Endothelial cell of umbilical vein (primary cell): Measurements from ENCODE around the gene TGFA. TPM values are rescaled to one million over a fixed set of nuclear protein-coding genes. Genes with fewer than 3 reads are reported as not detected.

Experiments used
- BruUV-seq: library from RNA; stranded (reverse); fragments of 400-500 nt; replicated peaks from 2 replicates; lab custom pipeline; 2021; lab: Mats Ljungman, UMichigan
- CTCF ChIA-PET: fragments of 300-600, 350-600 bp; sonication (Branson Sonifier 250); formaldehyde crosslinking; loops from one replicate; lab custom pipeline; 2021; ENCODE audit warnings: antibody characterized with exemption, inconsistent platforms; lab: Charles Lee
- POLR2A ChIA-PET: fragments of 300-600, 350-600 bp; sonication (Branson Sonifier 250); formaldehyde crosslinking; loops from one replicate; lab custom pipeline; 2021; ENCODE audit warnings: antibody characterized with exemption, inconsistent platforms; lab: Charles Lee
- DNase-seq: peaks from one replicate; pipeline ENCODE4 v3.0.0-alpha.2; 2011; ENCODE audit warnings: low read depth, low spot score
- FAIRE-seq: peaks from 2 replicates; lab custom pipeline; 2011; peaks lifted over from hg19 to GRCh38; lab: Jason Lieb, UNC
- H2AFZ ChIP-seq: 2 replicates; pipeline ENCODE4 v1.6.0; 2012; ENCODE audit warnings: low read depth, low read length, control low read depth, inconsistent platforms
- H3K27ac ChIP-seq: 2 replicates; pipeline ENCODE4 v1.5.1; 2011; ENCODE audit warnings: low read depth, mild to moderate bottlenecking, control low read depth, low read length, moderate library complexity; ENCODE audit not compliant: insufficient read depth
- H3K27me3 ChIP-seq, 2 experiments: 2 replicates each; pipeline versions ENCODE4 v1.6.0 to v1.6.1; 2011; ENCODE audit warnings: low read length in 2 of 2, mixed read lengths in 1 of 2; ENCODE audit not compliant: control insufficient read depth in 2 of 2, insufficient read depth in 2 of 2
- H3K36me3 ChIP-seq, 2 experiments: 2 replicates in 1 of 2; 3 replicates in 1 of 2; pipeline ENCODE4 v1.5.1; 2011; ENCODE audit warnings: low read length in 2 of 2, mild to moderate bottlenecking in 1 of 2, moderate library complexity in 1 of 2; ENCODE audit not compliant: control insufficient read depth in 2 of 2, insufficient read depth in 2 of 2; ENCODE audit errors: extremely low read depth in 1 of 2
- H3K4me1 ChIP-seq: 3 replicates; pipeline ENCODE4 v1.5.1; 2011; ENCODE audit warnings: mild to moderate bottlenecking, low read length; ENCODE audit not compliant: control insufficient read depth, insufficient read depth; ENCODE audit errors: extremely low read depth
- H3K4me2 ChIP-seq: 2 replicates; pipeline ENCODE4 v1.6.1; 2011; ENCODE audit warnings: low read length, control low read depth, mixed read lengths; ENCODE audit not compliant: insufficient read depth
- H3K4me3 ChIP-seq, 3 experiments: fragments of 200-600 bp in 1 of 3; sonication (generic), shearing (Covaris generic) in 1 of 3; replicated peaks in 1 of 3; 2 replicates each; pipeline ENCODE4 v1.5.1; 2011 to 2016; ENCODE audit warnings: control low read depth in 3 of 3, low read length in 3 of 3, mild to moderate bottlenecking in 2 of 3, inconsistent platforms in 1 of 3, low read depth in 1 of 3, moderate library complexity in 1 of 3; ENCODE audit not compliant: insufficient read depth in 1 of 3
- H3K79me2 ChIP-seq: 2 replicates; pipeline ENCODE4 v1.6.0; 2012; ENCODE audit warnings: low read length, inconsistent platforms; ENCODE audit not compliant: control insufficient read depth, insufficient read depth
- H3K9ac ChIP-seq: replicated peaks from 2 replicates; pipeline ENCODE3; 2011; ENCODE audit warnings: low read length, control low read depth; ENCODE audit not compliant: insufficient read depth; ENCODE audit errors: extremely low read depth
- H3K9me1 ChIP-seq: replicated peaks from 3 replicates; pipeline ENCODE4 v1.6.0; 2011; ENCODE audit warnings: mild to moderate bottlenecking, low read length; ENCODE audit not compliant: control insufficient read depth, insufficient read depth; ENCODE audit errors: extremely low read depth
- H3K9me3 ChIP-seq: replicated peaks from 2 replicates; pipeline ENCODE4 v1.5.1; 2012; ENCODE audit warnings: low read length, inconsistent platforms; ENCODE audit not compliant: control insufficient read depth, insufficient read depth
- H4K20me1 ChIP-seq: replicated peaks from 2 replicates; pipeline ENCODE3; 2011; ENCODE audit warnings: mild to moderate bottlenecking, low read length; ENCODE audit not compliant: control insufficient read depth, insufficient read depth; ENCODE audit errors: extremely low read depth
- CTCF ChIP-seq, 2 donors: IDR thresholded peaks; 1 replicate in 1 of 2; 2 replicates in 1 of 2; pipeline ENCODE4 v1.5.1; 2011; ENCODE audit warnings: low read length in 2 of 2, mild to moderate bottlenecking in 2 of 2, moderate library complexity in 2 of 2, control low read depth in 1 of 2, inconsistent platforms in 1 of 2, low read depth in 1 of 2; ENCODE audit not compliant: insufficient read depth in 1 of 2; ENCODE audit errors: extremely low read depth in 1 of 2
- EZH2 ChIP-seq: IDR thresholded peaks from 2 replicates; pipeline ENCODE4 v1.6.1; 2012; ENCODE audit warnings: borderline replicate concordance, low read depth, mild to moderate bottlenecking, moderate library complexity, low read length, inconsistent platforms; ENCODE audit not compliant: severe bottlenecking
- FOS ChIP-seq: IDR thresholded peaks from 2 replicates; pipeline ENCODE4 v1.6.1; 2011; ENCODE audit warnings: mild to moderate bottlenecking, low read length, moderate library complexity, borderline replicate concordance; ENCODE audit not compliant: insufficient read depth
- GATA2 ChIP-seq: IDR thresholded peaks from 2 replicates; pipeline ENCODE4 v1.7.0; 2011; ENCODE audit warnings: low read depth, mild to moderate bottlenecking, moderate library complexity, mixed read lengths, low read length; ENCODE audit not compliant: insufficient read length, insufficient read depth
- JUN ChIP-seq: IDR thresholded peaks from 2 replicates; pipeline ENCODE4 v1.6.1; 2011; ENCODE audit warnings: borderline replicate concordance, low read depth; ENCODE audit not compliant: insufficient read length, insufficient read depth
- MYC ChIP-seq: IDR thresholded peaks from one replicate; pipeline ENCODE4 v1.6.1; 2011; ENCODE audit warnings: mild to moderate bottlenecking, low read depth, low read length
- POLR2A ChIP-seq: IDR thresholded peaks from 2 replicates; pipeline ENCODE4 v1.6.1; 2012; ENCODE audit warnings: low read depth, mild to moderate bottlenecking, control low read depth, low read length
- POLR2AphosphoS5 ChIP-seq: IDR thresholded peaks from 2 replicates; pipeline ENCODE4 v1.6.1; 2012; ENCODE audit warnings: low read depth, mild to moderate bottlenecking, control low read depth, low read length, moderate library complexity; ENCODE audit not compliant: insufficient read depth
- dilution Hi-C: fragments of 300-500 bp; cut with MboI; formaldehyde crosslinking; loops from one replicate; pipeline ENCODE4 v1.15.0; 2019; ENCODE audit warnings: low sequenced_read_pairs; ENCODE audit not compliant: extremely low pct_ligation_motif_present
- intact Hi-C: fragments of 100-400 bp; cut with micrococcal nuclease; formaldehyde crosslinking; loops from one replicate; pipeline ENCODE4 v1.10.0; 2022
- polyA plus RNA-seq, 4 experiments: library from polyadenylated mRNA; depleted of rRNA in 3 of 4; stranded (reverse) in 3 of 4; unstranded in 1 of 4; fragments of >200 nt; gene quantifications; 2 replicates each; pipeline versions ENCODE4 v1.2.1 to v1.2.3, GENCODE V29; 2011 to 2012; ENCODE audit warnings: missing spikeins in 1 of 4
- total RNA-seq: library from RNA; stranded (reverse); gene quantifications from 2 replicates; pipeline ENCODE4 v1.2.3, GENCODE V29; 2021
- TF ChIP-seq, protein P1 (sequence below): IDR thresholded peaks from 2 replicates; pipeline ENCODE4 v1.6.1; 2011; ENCODE audit not compliant: insufficient read depth, insufficient read length

The TGFA gene
- total and polyA plus RNA-seq, 2 donors (not counting 3 experiments of a cell fraction or from before 2014, with no cell fraction given), result 0.22 to 0.32 TPM

GRCh38 chr2:70399046-70399445 is 154.6 kb downstream of the TGFA start:
- peaks cover 21 to 26% of the 10 kb centered on the region in 2 experiments for H3K27me3 ChIP-seq
- no peaks in the 10 kb centered on the region for H3K79me2 ChIP-seq
- H3K4me3 ChIP-seq, result no peak overlapping the region
- H3K9ac ChIP-seq, result no peak overlapping the region
- POLR2A ChIA-PET, result no interaction called here
- no peaks in the 10 kb centered on the region for H3K36me3 ChIP-seq
- H3K4me1 ChIP-seq, result no peaks in the 10 kb centered on the region
- no peak for FAIRE-seq
- no peaks in the 10 kb centered on the region for H4K20me1 ChIP-seq
- CTCF ChIA-PET, result interaction anchor here (0.7 kb wide), 1 partner anchor 218 kb away, joined by 3 read pairs; no protein-coding TSS in a partner anchor
- DNase-seq, result no peak
- H2AFZ ChIP-seq, result no peak overlapping the region
- intact Hi-C loops (no loop called here), dilution Hi-C loops (no loop called here)
- H3K9me3 ChIP-seq, result no peaks in the 10 kb centered on the region
- TF ChIP-seq POLR2A (no peak), EZH2 (no peak), GATA2 (no peak), MYC (no peak), CTCF (IDR thresholded peaks at IDR 0.05; ENCODE audit: extremely low read depth in 1 of 2, insufficient read depth in 1 of 2, low read depth in 1 of 2, low read length in 2 of 2) (no peak), POLR2AphosphoS5 (no peak), FOS (no peak), JUN (no peak)
- TF ChIP-seq, protein P1, sequence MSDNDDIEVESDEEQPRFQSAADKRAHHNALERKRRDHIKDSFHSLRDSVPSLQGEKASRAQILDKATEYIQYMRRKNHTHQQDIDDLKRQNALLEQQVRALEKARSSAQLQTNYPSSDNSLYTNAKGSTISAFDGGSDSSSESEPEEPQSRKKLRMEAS, result no peak
- H3K27ac ChIP-seq, result no peak overlapping the region
- H3K9me1 ChIP-seq, result no peaks in the 10 kb centered on the region
- no TSS peak for BruUV-seq
- H3K4me2 ChIP-seq, result no peak overlapping the region

Other genes with a start within 250 kb of the TGFA start
- not detected in 2 replicates for gene ADD2, start 214.4 kb upstream of the TGFA start, total RNA-seq
- gene ADD2, start 214.4 kb upstream of the TGFA start, polyA plus RNA-seq, result 0.06 and 0.17 TPM in 2 replicates
- gene FIGLA, start 236.8 kb upstream of the TGFA start, total RNA-seq, result not detected in 2 replicates
- not detected in 2 replicates for gene FIGLA, start 236.8 kb upstream of the TGFA start, polyA plus RNA-seq